Endothelial cell of umbilical vein (primary cell): ENCODE data around the gene COMMD9. TPM values are rescaled to one million over a fixed set of nuclear protein-coding genes. Genes with fewer than 3 reads are reported as not detected.

Experiments
- BruUV-seq: library from RNA; stranded (reverse); fragments of 400-500 nt; replicated peaks from 2 replicates; lab custom pipeline; 2021; lab: Mats Ljungman, UMichigan
- CTCF ChIA-PET: fragments of 300-600, 350-600 bp; sonication (Branson Sonifier 250); formaldehyde crosslinking; loops from one replicate; lab custom pipeline; 2021; ENCODE audit warnings: antibody characterized with exemption, inconsistent platforms; lab: Charles Lee
- POLR2A ChIA-PET: fragments of 300-600, 350-600 bp; sonication (Branson Sonifier 250); formaldehyde crosslinking; loops from one replicate; lab custom pipeline; 2021; ENCODE audit warnings: antibody characterized with exemption, inconsistent platforms; lab: Charles Lee
- DNase-seq: peaks from one replicate; pipeline ENCODE4 v3.0.0-alpha.2; 2011; ENCODE audit warnings: low read depth, low spot score
- FAIRE-seq: peaks from 2 replicates; lab custom pipeline; 2011; peaks lifted over from hg19 to GRCh38; lab: Jason Lieb, UNC
- H2AFZ ChIP-seq: 2 replicates; pipeline ENCODE4 v1.6.0; 2012; ENCODE audit warnings: low read depth, low read length, control low read depth, inconsistent platforms
- H3K27ac ChIP-seq: 2 replicates; pipeline ENCODE4 v1.5.1; 2011; ENCODE audit warnings: low read depth, mild to moderate bottlenecking, control low read depth, low read length, moderate library complexity; ENCODE audit not compliant: insufficient read depth
- H3K27me3 ChIP-seq, 2 experiments: 2 replicates each; pipeline versions ENCODE4 v1.6.0 to v1.6.1; 2011; ENCODE audit warnings: low read length in 2 of 2, mixed read lengths in 1 of 2; ENCODE audit not compliant: control insufficient read depth in 2 of 2, insufficient read depth in 2 of 2
- H3K36me3 ChIP-seq, 2 experiments: 2 replicates in 1 of 2; 3 replicates in 1 of 2; pipeline ENCODE4 v1.5.1; 2011; ENCODE audit warnings: low read length in 2 of 2, mild to moderate bottlenecking in 1 of 2, moderate library complexity in 1 of 2; ENCODE audit not compliant: control insufficient read depth in 2 of 2, insufficient read depth in 2 of 2; ENCODE audit errors: extremely low read depth in 1 of 2
- H3K4me1 ChIP-seq: 3 replicates; pipeline ENCODE4 v1.5.1; 2011; ENCODE audit warnings: mild to moderate bottlenecking, low read length; ENCODE audit not compliant: control insufficient read depth, insufficient read depth; ENCODE audit errors: extremely low read depth
- H3K4me2 ChIP-seq: 2 replicates; pipeline ENCODE4 v1.6.1; 2011; ENCODE audit warnings: low read length, control low read depth, mixed read lengths; ENCODE audit not compliant: insufficient read depth
- H3K4me3 ChIP-seq, 3 experiments: fragments of 200-600 bp in 1 of 3; sonication (generic), shearing (Covaris generic) in 1 of 3; replicated peaks in 1 of 3; 2 replicates each; pipeline ENCODE4 v1.5.1; 2011 to 2016; ENCODE audit warnings: control low read depth in 3 of 3, low read length in 3 of 3, mild to moderate bottlenecking in 2 of 3, inconsistent platforms in 1 of 3, low read depth in 1 of 3, moderate library complexity in 1 of 3; ENCODE audit not compliant: insufficient read depth in 1 of 3
- H3K79me2 ChIP-seq: 2 replicates; pipeline ENCODE4 v1.6.0; 2012; ENCODE audit warnings: low read length, inconsistent platforms; ENCODE audit not compliant: control insufficient read depth, insufficient read depth
- H3K9ac ChIP-seq: replicated peaks from 2 replicates; pipeline ENCODE3; 2011; ENCODE audit warnings: low read length, control low read depth; ENCODE audit not compliant: insufficient read depth; ENCODE audit errors: extremely low read depth
- H3K9me1 ChIP-seq: replicated peaks from 3 replicates; pipeline ENCODE4 v1.6.0; 2011; ENCODE audit warnings: mild to moderate bottlenecking, low read length; ENCODE audit not compliant: control insufficient read depth, insufficient read depth; ENCODE audit errors: extremely low read depth
- H3K9me3 ChIP-seq: replicated peaks from 2 replicates; pipeline ENCODE4 v1.5.1; 2012; ENCODE audit warnings: low read length, inconsistent platforms; ENCODE audit not compliant: control insufficient read depth, insufficient read depth
- H4K20me1 ChIP-seq: replicated peaks from 2 replicates; pipeline ENCODE3; 2011; ENCODE audit warnings: mild to moderate bottlenecking, low read length; ENCODE audit not compliant: control insufficient read depth, insufficient read depth; ENCODE audit errors: extremely low read depth
- CTCF ChIP-seq, 2 donors: IDR thresholded peaks; 1 replicate in 1 of 2; 2 replicates in 1 of 2; pipeline ENCODE4 v1.5.1; 2011; ENCODE audit warnings: low read length in 2 of 2, mild to moderate bottlenecking in 2 of 2, moderate library complexity in 2 of 2, control low read depth in 1 of 2, inconsistent platforms in 1 of 2, low read depth in 1 of 2; ENCODE audit not compliant: insufficient read depth in 1 of 2; ENCODE audit errors: extremely low read depth in 1 of 2
- EZH2 ChIP-seq: IDR thresholded peaks from 2 replicates; pipeline ENCODE4 v1.6.1; 2012; ENCODE audit warnings: borderline replicate concordance, low read depth, mild to moderate bottlenecking, moderate library complexity, low read length, inconsistent platforms; ENCODE audit not compliant: severe bottlenecking
- FOS ChIP-seq: IDR thresholded peaks from 2 replicates; pipeline ENCODE4 v1.6.1; 2011; ENCODE audit warnings: mild to moderate bottlenecking, low read length, moderate library complexity, borderline replicate concordance; ENCODE audit not compliant: insufficient read depth
- GATA2 ChIP-seq: IDR thresholded peaks from 2 replicates; pipeline ENCODE4 v1.7.0; 2011; ENCODE audit warnings: low read depth, mild to moderate bottlenecking, moderate library complexity, mixed read lengths, low read length; ENCODE audit not compliant: insufficient read length, insufficient read depth
- JUN ChIP-seq: IDR thresholded peaks from 2 replicates; pipeline ENCODE4 v1.6.1; 2011; ENCODE audit warnings: borderline replicate concordance, low read depth; ENCODE audit not compliant: insufficient read length, insufficient read depth
- MAX ChIP-seq: IDR thresholded peaks from 2 replicates; pipeline ENCODE4 v1.6.1; 2011; ENCODE audit not compliant: insufficient read depth, insufficient read length
- MYC ChIP-seq: IDR thresholded peaks from one replicate; pipeline ENCODE4 v1.6.1; 2011; ENCODE audit warnings: mild to moderate bottlenecking, low read depth, low read length
- POLR2A ChIP-seq: IDR thresholded peaks from 2 replicates; pipeline ENCODE4 v1.6.1; 2012; ENCODE audit warnings: low read depth, mild to moderate bottlenecking, control low read depth, low read length
- POLR2AphosphoS5 ChIP-seq: IDR thresholded peaks from 2 replicates; pipeline ENCODE4 v1.6.1; 2012; ENCODE audit warnings: low read depth, mild to moderate bottlenecking, control low read depth, low read length, moderate library complexity; ENCODE audit not compliant: insufficient read depth
- dilution Hi-C: fragments of 300-500 bp; cut with MboI; formaldehyde crosslinking; loops from one replicate; pipeline ENCODE4 v1.15.0; 2019; ENCODE audit warnings: low sequenced_read_pairs; ENCODE audit not compliant: extremely low pct_ligation_motif_present
- intact Hi-C: fragments of 100-400 bp; cut with micrococcal nuclease; formaldehyde crosslinking; loops from one replicate; pipeline ENCODE4 v1.10.0; 2022
- polyA plus RNA-seq, 4 experiments: library from polyadenylated mRNA; depleted of rRNA in 3 of 4; stranded (reverse) in 3 of 4; unstranded in 1 of 4; fragments of >200 nt; gene quantifications; 2 replicates each; pipeline versions ENCODE4 v1.2.1 to v1.2.3, GENCODE V29; 2011 to 2012; ENCODE audit warnings: missing spikeins in 1 of 4
- total RNA-seq: library from RNA; stranded (reverse); gene quantifications from 2 replicates; pipeline ENCODE4 v1.2.3, GENCODE V29; 2021

Gene COMMD9
- total and polyA plus RNA-seq, 2 donors (not counting 3 experiments of a cell fraction or from before 2014, with no cell fraction given): 65.1 to 78.9 TPM

GRCh38 chr11:36312611-36313472 lies 23.6 kb upstream of the COMMD9 start:
- DNase-seq (no peak), FAIRE-seq (no peak)
- Histone ChIP-seq H3K36me3 (no peaks in the 10 kb centered on the region), H3K4me3 (no peak overlapping the region), H4K20me1 (no peaks in the 10 kb centered on the region), H3K9me3 (no peaks in the 10 kb centered on the region), H3K9me1 (no peaks in the 10 kb centered on the region), H3K4me1 (no peaks in the 10 kb centered on the region), H3K79me2 (no peaks in the 10 kb centered on the region), H3K27ac (no peak overlapping the region), H3K9ac (no peak overlapping the region), H3K27me3 (peaks cover 16 to 29% of the 10 kb centered on the region in 2 experiments), H2AFZ (no peak overlapping the region), H3K4me2 (no peak overlapping the region)
- intact Hi-C loops (no loop called here), dilution Hi-C loops (no loop called here)
- ChIA-PET POLR2A (no interaction called here), CTCF (no interaction called here)
- no TSS peak for BruUV-seq
- TF ChIP-seq MYC (no peak), EZH2 (no peak), POLR2A (no peak), POLR2AphosphoS5 (no peak), FOS (no peak), CTCF (IDR thresholded peaks at IDR 0.05; ENCODE audit: extremely low read depth in 1 of 2, insufficient read depth in 1 of 2, low read depth in 1 of 2, low read length in 2 of 2) (no peak), MAX (no peak), GATA2 (no peak), JUN (no peak)
